ENCODE results near the gene PIP4K2A. TPM values are rescaled to one million over a fixed set of nuclear protein-coding genes. Genes with fewer than 3 reads are reported as not detected.

PIP4K2A gene
- total RNA-seq, 1 experiment from 2014 or later = 20.2 TPM

GRCh38 chr10:22613011-22613410 lies 101.4 kb downstream of the PIP4K2A start:
- intact Hi-C loops (cut with micrococcal nuclease) = no loop called here
- ChIA-PET CTCF (no interaction called here), POLR2A (ENCODE audit: unreplicated experiment) (no interaction called here)
- peaks cover 3% of the 10 kb centered on the region; the same call in 1 of the 2 replicates for H3K36me3 ChIP-seq (ENCODE audit: low read depth, low read length)
- no peak overlapping the region for H3K9ac ChIP-seq (ENCODE audit: low read length)
- no peaks in the 10 kb centered on the region for H3K27me3 ChIP-seq (ENCODE audit: low read length)
- BruUV-seq (replicated peaks) = no TSS peak
- no peaks in the 10 kb centered on the region for H4K20me1 ChIP-seq (ENCODE audit: low read length)
- no peak overlapping the region for H2AFZ ChIP-seq (ENCODE audit: low read length)
- H3K4me1 ChIP-seq (ENCODE audit: insufficient read depth, low read length) = peaks cover 34% of the 10 kb centered on the region
- TF ChIP-seq EZH2 (IDR thresholded peaks at IDR 0.05; ENCODE audit: low read length, unreplicated experiment) (no peak), CTCF (conservative IDR thresholded peaks at IDR 0.05; ENCODE audit: low read depth, low read length) (no peak), EZH2phosphoT487 (IDR thresholded peaks at IDR 0.05; ENCODE audit: borderline replicate concordance, low read length) (no peak)
- ATAC-seq = no peak
- H3K9me3 ChIP-seq (ENCODE audit: low read length) = no peaks in the 10 kb centered on the region
- H3K9me2 ChIP-seq (replicated peaks; ENCODE audit: low read length) = no peaks in the 10 kb centered on the region
- peaks cover 49% of the 10 kb centered on the region for H3K79me2 ChIP-seq (ENCODE audit: low read length)
- no peak for DNase-seq
- no peaks in the 10 kb centered on the region for H3F3A ChIP-seq (ENCODE audit: low read length, unreplicated experiment)
- no peak overlapping the region for H3K4me2 ChIP-seq (ENCODE audit: low read length)
- H3K4me3 ChIP-seq (ENCODE audit: low read length) = no peak overlapping the region
- H3K27ac ChIP-seq (ENCODE audit: low read length) = no peak overlapping the region

GRCh38 chr10:22612318-22612717 lies 102.1 kb downstream of the PIP4K2A start:
- no peak for TF ChIP-seq CTCF (conservative IDR thresholded peaks at IDR 0.05; ENCODE audit: low read depth, low read length)
- no peak for TF ChIP-seq EZH2 (IDR thresholded peaks at IDR 0.05; ENCODE audit: low read length, unreplicated experiment)
- TF ChIP-seq EZH2phosphoT487 (IDR thresholded peaks at IDR 0.05; ENCODE audit: borderline replicate concordance, low read length) = no peak
- H3K36me3 ChIP-seq (ENCODE audit: low read depth, low read length) = peaks cover 3% of the 10 kb centered on the region; the same call in 1 of the 2 replicates
- H3K27ac ChIP-seq (ENCODE audit: low read length) = no peak overlapping the region
- no peak overlapping the region for H3K4me3 ChIP-seq (ENCODE audit: low read length)
- no peak overlapping the region for H2AFZ ChIP-seq (ENCODE audit: low read length)
- H4K20me1 ChIP-seq (ENCODE audit: low read length) = no peaks in the 10 kb centered on the region
- ChIA-PET POLR2A (ENCODE audit: unreplicated experiment) (no interaction called here), CTCF (no interaction called here)
- no peaks in the 10 kb centered on the region for H3F3A ChIP-seq (ENCODE audit: low read length, unreplicated experiment)
- no peaks in the 10 kb centered on the region for H3K27me3 ChIP-seq (ENCODE audit: low read length)
- no peak overlapping the region for H3K9ac ChIP-seq (ENCODE audit: low read length)
- no TSS peak for BruUV-seq (replicated peaks)
- ATAC-seq = no peak
- H3K9me2 ChIP-seq (replicated peaks; ENCODE audit: low read length) = no peaks in the 10 kb centered on the region
- intact Hi-C loops (cut with micrococcal nuclease) = no loop called here
- H3K79me2 ChIP-seq (ENCODE audit: low read length) = peaks cover 42% of the 10 kb centered on the region
- no peak for DNase-seq
- no peak overlapping the region for H3K4me2 ChIP-seq (ENCODE audit: low read length)
- H3K9me3 ChIP-seq (ENCODE audit: low read length) = no peaks in the 10 kb centered on the region
- H3K4me1 ChIP-seq (ENCODE audit: insufficient read depth, low read length) = peaks cover 28% of the 10 kb centered on the region

GRCh38 chr10:22611425-22612115 lies 102.8 kb downstream of the PIP4K2A start:
- no peak overlapping the region for H3K4me3 ChIP-seq (ENCODE audit: low read length)
- CTCF ChIA-PET = no interaction called here
- H3K27me3 ChIP-seq (ENCODE audit: low read length) = no peaks in the 10 kb centered on the region
- no peak overlapping the region for H2AFZ ChIP-seq (ENCODE audit: low read length)
- BruUV-seq (replicated peaks) = no TSS peak
- no peak for TF ChIP-seq EZH2 (IDR thresholded peaks at IDR 0.05; ENCODE audit: low read length, unreplicated experiment)
- H3F3A ChIP-seq (ENCODE audit: low read length, unreplicated experiment) = no peaks in the 10 kb centered on the region
- no peak overlapping the region for H3K9ac ChIP-seq (ENCODE audit: low read length)
- peaks cover 3% of the 10 kb centered on the region; the same call in 1 of the 2 replicates for H3K36me3 ChIP-seq (ENCODE audit: low read depth, low read length)
- no peaks in the 10 kb centered on the region for H3K9me3 ChIP-seq (ENCODE audit: low read length)
- H3K9me2 ChIP-seq (replicated peaks; ENCODE audit: low read length) = no peaks in the 10 kb centered on the region
- ATAC-seq (no peak), DNase-seq (no peak)
- intact Hi-C loops (cut with micrococcal nuclease) = no loop called here
- no peak overlapping the region for H3K4me2 ChIP-seq (ENCODE audit: low read length)
- H3K4me1 ChIP-seq (ENCODE audit: insufficient read depth, low read length) = peaks cover 26% of the 10 kb centered on the region
- H3K79me2 ChIP-seq (ENCODE audit: low read length) = peaks cover 34% of the 10 kb centered on the region
- POLR2A ChIA-PET (ENCODE audit: unreplicated experiment) = interaction anchor here (0.6 kb wide), 1 partner anchor 269 kb away, joined by 4 read pairs; no protein-coding TSS in a partner anchor
- no peak overlapping the region for H3K27ac ChIP-seq (ENCODE audit: low read length)
- no peaks in the 10 kb centered on the region for H4K20me1 ChIP-seq (ENCODE audit: low read length)

Data from PC-3 (cell line).